ENCODE results near the gene ACP4. TPM values are rescaled to one million over a fixed set of nuclear protein-coding genes. Genes with fewer than 3 reads are reported as not detected.
A peak's percentile ranks its signal among the peaks of the same experiment; 100 is the strongest.
"Not testable (repeated sequence)": the region's sequence is repeated elsewhere in the genome, so short reads cannot be mapped to it uniquely, and the experiment has no call there.

The ACP4 gene
- total RNA-seq (2014; rRNA removed; shearing (Covaris generic)) = not detected in 2 replicates

GRCh38 chr19:50790396-50790795 lies at the start of gene ACP4:
ACP4 (plus strand) TSS chr19:50790415; CDS start chr19:50790415, 0 bp downstream.
- Histone ChIP-seq H3K36me3 (no peaks in the 10 kb centered on the region), H3K4me3 (no peak within 1 kb of the TSS), H3K4me1 (no peaks in the 10 kb centered on the region), H3K27ac (no peak within 1 kb of the TSS), H3K9me3 (replicated peaks) (no peaks in the 10 kb centered on the region), H3K27me3 (no peaks in the 10 kb centered on the region)
- no peak for DNase-seq

GRCh38 chr19:50741179-50741933 lies 48.9 kb upstream of the ACP4 start:
- no peak overlapping the region for H3K4me3 ChIP-seq
- no peak for DNase-seq
- no peak overlapping the region for H3K27ac ChIP-seq
- H3K36me3 ChIP-seq = no peaks in the 10 kb centered on the region
- H3K4me1 ChIP-seq = no peaks in the 10 kb centered on the region
- no peaks in the 10 kb centered on the region for H3K9me3 ChIP-seq (replicated peaks)
- H3K27me3 ChIP-seq = no peaks in the 10 kb centered on the region

- no peak for DNase-seq
- Histone ChIP-seq H3K36me3 (no peaks in the 10 kb centered on the region), H3K27ac (no peak overlapping the region), H3K27me3 (no peaks in the 10 kb centered on the region), H3K4me3 (no peak overlapping the region), H3K9me3 (replicated peaks) (no peaks in the 10 kb centered on the region), H3K4me1 (no peaks in the 10 kb centered on the region)
These were observed 46.7 kb upstream of the ACP4 start for GRCh38 chr19:50743537-50743936.

GRCh38 chr19:50745221-50745620 lies 45.0 kb upstream of the ACP4 start:
- Histone ChIP-seq H3K36me3 (no peaks in the 10 kb centered on the region), H3K4me1 (no peaks in the 10 kb centered on the region), H3K9me3 (replicated peaks) (no peaks in the 10 kb centered on the region), H3K27me3 (peaks cover under 1% of the 10 kb centered on the region; the same call in 1 of the 2 replicates), H3K27ac (no peak overlapping the region), H3K4me3 (no peak overlapping the region)
- DNase-seq = no peak

- not testable (repeated sequence) for DNase-seq; H3K27ac ChIP-seq; H3K27me3 ChIP-seq; H3K9me3 ChIP-seq (replicated peaks); H3K4me3 ChIP-seq; H3K36me3 ChIP-seq; H3K4me1 ChIP-seq
These were observed 43.1 kb upstream of the ACP4 start for GRCh38 chr19:50747141-50747540.

GRCh38 chr19:50749490-50749889 lies 40.7 kb upstream of the ACP4 start:
- H3K4me1 ChIP-seq = no peaks in the 10 kb centered on the region
- peaks cover 6% of the 10 kb centered on the region; the same call in 1 of the 2 replicates for H3K27me3 ChIP-seq
- no peaks in the 10 kb centered on the region for H3K9me3 ChIP-seq (replicated peaks)
- H3K4me3 ChIP-seq = no peak overlapping the region
- H3K36me3 ChIP-seq = no peaks in the 10 kb centered on the region
- H3K27ac ChIP-seq = no peak overlapping the region
- DNase-seq = no peak

GRCh38 chr19:50750010-50750409 lies 40.2 kb upstream of the ACP4 start:
- no peaks in the 10 kb centered on the region for H3K4me1 ChIP-seq
- H3K27me3 ChIP-seq = peaks cover 6% of the 10 kb centered on the region; the same call in 1 of the 2 replicates
- no peaks in the 10 kb centered on the region for H3K36me3 ChIP-seq
- DNase-seq = no peak
- no peak overlapping the region for H3K27ac ChIP-seq
- no peaks in the 10 kb centered on the region for H3K9me3 ChIP-seq (replicated peaks)
- no peak overlapping the region for H3K4me3 ChIP-seq

GRCh38 chr19:50753879-50754278 lies 36.3 kb upstream of the ACP4 start:
- no peaks in the 10 kb centered on the region for H3K36me3 ChIP-seq

GRCh38 chr19:50756244-50756643 lies 34.0 kb upstream of the ACP4 start:
- H3K9me3 ChIP-seq (replicated peaks); H3K4me1 ChIP-seq; H3K27ac ChIP-seq; H3K4me3 ChIP-seq; H3K36me3 ChIP-seq; H3K27me3 ChIP-seq; DNase-seq: not testable (repeated sequence)

More at GRCh38 chr19:50753879-50754278, 36.3 kb upstream of the ACP4 start:
- Histone ChIP-seq H3K9me3 (replicated peaks) (no peaks in the 10 kb centered on the region), H3K27me3 (peaks cover 9% of the 10 kb centered on the region), H3K4me3 (no peak overlapping the region), H3K4me1 (no peaks in the 10 kb centered on the region), H3K27ac (no peak overlapping the region)
- DNase-seq = no peak

- not testable (repeated sequence) for H3K4me1 ChIP-seq; H3K9me3 ChIP-seq (replicated peaks); DNase-seq; H3K27ac ChIP-seq; H3K4me3 ChIP-seq; H3K27me3 ChIP-seq; H3K36me3 ChIP-seq
These were observed 32.6 kb upstream of the ACP4 start for GRCh38 chr19:50757624-50758023.

- not testable (repeated sequence) for H3K9me3 ChIP-seq (replicated peaks); DNase-seq; H3K27me3 ChIP-seq; H3K4me3 ChIP-seq; H3K36me3 ChIP-seq; H3K4me1 ChIP-seq; H3K27ac ChIP-seq
These were observed 31.1 kb upstream of the ACP4 start for GRCh38 chr19:50759076-50759475.

- no peak overlapping the region for H3K27ac ChIP-seq
- H3K4me3 ChIP-seq = no peak overlapping the region
- no peaks in the 10 kb centered on the region for H3K9me3 ChIP-seq (replicated peaks)
- no peaks in the 10 kb centered on the region for H3K4me1 ChIP-seq
- H3K27me3 ChIP-seq = peaks cover 6% of the 10 kb centered on the region; the same call in 1 of the 2 replicates
- peak in 1 of 2 experiments; percentile 52 for DNase-seq
- H3K36me3 ChIP-seq = no peaks in the 10 kb centered on the region
These were observed 30.3 kb upstream of the ACP4 start for GRCh38 chr19:50759886-50760285.

- not testable (repeated sequence) for H3K36me3 ChIP-seq; H3K9me3 ChIP-seq (replicated peaks); H3K27ac ChIP-seq; DNase-seq; H3K4me1 ChIP-seq; H3K27me3 ChIP-seq; H3K4me3 ChIP-seq
These were observed 28.7 kb upstream of the ACP4 start for GRCh38 chr19:50761501-50761900.

GRCh38 chr19:50763521-50763920 lies 26.7 kb upstream of the ACP4 start:
- H3K4me1 ChIP-seq; H3K4me3 ChIP-seq; DNase-seq; H3K27me3 ChIP-seq; H3K36me3 ChIP-seq; H3K9me3 ChIP-seq (replicated peaks); H3K27ac ChIP-seq: not testable (repeated sequence)

GRCh38 chr19:50764409-50764808 lies 25.8 kb upstream of the ACP4 start:
- Histone ChIP-seq H3K27me3 (peaks cover 5% of the 10 kb centered on the region; the same call in 1 of the 2 replicates), H3K9me3 (replicated peaks) (no peaks in the 10 kb centered on the region), H3K27ac (no peak overlapping the region), H3K36me3 (no peaks in the 10 kb centered on the region), H3K4me1 (no peaks in the 10 kb centered on the region), H3K4me3 (no peak overlapping the region)
- DNase-seq = no peak

GRCh38 chr19:50766746-50767145 lies 23.5 kb upstream of the ACP4 start:
- not testable (repeated sequence) for H3K27ac ChIP-seq; H3K36me3 ChIP-seq; H3K9me3 ChIP-seq (replicated peaks); H3K4me3 ChIP-seq; H3K27me3 ChIP-seq; H3K4me1 ChIP-seq; DNase-seq
